ENCODE results near the gene LAGE3.
A peak's percentile ranks its signal among the peaks of the same experiment; 100 is the strongest.

Gene LAGE3

GRCh38 chrX:154458954-154459778 is 19.9 kb downstream of the LAGE3 start:
- CTCF ChIA-PET = no interaction called here
- H3K27me3 ChIP-seq (replicated peaks in 2 of 5; ENCODE audit: control insufficient read depth in 4 of 5, insufficient read depth in 5 of 5, low read length in 4 of 5) = peaks cover 0 to 5% (median 0%) of the 10 kb centered on the region in 5 experiments
- no peak overlapping the region for H3K27ac ChIP-seq (ENCODE audit: insufficient read depth in 1 of 2, low read depth in 1 of 2, low read length in 2 of 2, poor library complexity in 1 of 2, severe bottlenecking in 2 of 2)
- POLR2A ChIA-PET = interaction anchor here (1.2 to 1.3 kb wide), 2 partner anchors 11 to 68 kb away, joined by 3 read pairs; no protein-coding TSS in a partner anchor
- peaks cover 0 to 16% (median 0%) of the 10 kb centered on the region in 4 experiments for H3K36me3 ChIP-seq (ENCODE audit: control insufficient read depth in 4 of 4, insufficient read depth in 4 of 4, low read length in 3 of 4)
- H3K4me3 ChIP-seq (ENCODE audit: control insufficient read depth in 1 of 7, extremely low read depth in 1 of 7, insufficient read depth in 4 of 7, low read depth in 2 of 7, low read length in 6 of 7) = peak overlapping the region; percentile 21 to 75 (median 61)
- peaks cover 0 to 7% (median 2%) of the 10 kb centered on the region in 4 experiments for H3K4me1 ChIP-seq (ENCODE audit: control extremely low read depth in 1 of 4, control insufficient read depth in 4 of 4, insufficient read depth in 4 of 4, low read length in 3 of 4)
- no peak for DNase-seq
- H3K9me3 ChIP-seq (ENCODE audit: control extremely low read depth in 1 of 5, control insufficient read depth in 4 of 5, insufficient read depth in 2 of 5, low read depth in 1 of 5, low read length in 4 of 5) = peaks cover 0 to 3% (median 0%) of the 10 kb centered on the region in 5 experiments
- WGBS (ENCODE audit: insufficient coverage) = 68% methylated on average over 11 of the region's 15 CpGs

- Histone ChIP-seq H3K9me3 (ENCODE audit: control extremely low read depth in 1 of 5, control insufficient read depth in 4 of 5, insufficient read depth in 2 of 5, low read depth in 1 of 5, low read length in 4 of 5) (peaks cover 0 to 3% (median 0%) of the 10 kb centered on the region in 5 experiments), H3K4me1 (ENCODE audit: control extremely low read depth in 1 of 4, control insufficient read depth in 4 of 4, insufficient read depth in 4 of 4, low read length in 3 of 4) (peaks cover 0 to 7% (median 2%) of the 10 kb centered on the region in 4 experiments), H3K36me3 (ENCODE audit: control insufficient read depth in 4 of 4, insufficient read depth in 4 of 4, low read length in 3 of 4) (peaks cover 0 to 16% (median 0%) of the 10 kb centered on the region in 4 experiments), H3K4me3 (ENCODE audit: control insufficient read depth in 1 of 7, extremely low read depth in 1 of 7, insufficient read depth in 4 of 7, low read depth in 2 of 7, low read length in 6 of 7) (peak within 1 kb of the TSS; percentile 38 to 75 (median 61)), H3K27ac (ENCODE audit: insufficient read depth in 1 of 2, low read depth in 1 of 2, low read length in 2 of 2, poor library complexity in 1 of 2, severe bottlenecking in 2 of 2) (peak within 1 kb of the TSS in 1 of 2 experiments; percentile 1), H3K27me3 (replicated peaks in 2 of 5; ENCODE audit: control insufficient read depth in 4 of 5, insufficient read depth in 5 of 5, low read length in 4 of 5) (peaks cover 0 to 5% (median 0%) of the 10 kb centered on the region in 5 experiments)
- peak; percentile 27 to 67 (median 62) for DNase-seq
- 41% methylated on average over 59 of the region's 88 CpGs for WGBS (ENCODE audit: insufficient coverage)
- CTCF ChIA-PET = no interaction called here
- POLR2A ChIA-PET = interaction anchor here (1.2 to 1.3 kb wide), 2 partner anchors 10 to 69 kb away, joined by 3 read pairs; no protein-coding TSS in a partner anchor
Observed at GRCh38 chrX:154458116-154458953, 20.7 kb downstream of the LAGE3 start, which contains the start of gene PLXNA3. Gene PLXNA3, plus strand, starts transcription at chrX:154458281. Its CDS starts 1,903 bp downstream, at chrX:154460184.

- Histone ChIP-seq H3K4me3 (ENCODE audit: control insufficient read depth in 1 of 7, extremely low read depth in 1 of 7, insufficient read depth in 4 of 7, low read depth in 2 of 7, low read length in 6 of 7) (peak overlapping the region; percentile 38 to 75 (median 58)), H3K27me3 (replicated peaks in 2 of 5; ENCODE audit: control insufficient read depth in 4 of 5, insufficient read depth in 5 of 5, low read length in 4 of 5) (peaks cover 0 to 7% (median 0%) of the 10 kb centered on the region in 5 experiments), H3K27ac (ENCODE audit: insufficient read depth in 1 of 2, low read depth in 1 of 2, low read length in 2 of 2, poor library complexity in 1 of 2, severe bottlenecking in 2 of 2) (no peak overlapping the region), H3K36me3 (ENCODE audit: control insufficient read depth in 4 of 4, insufficient read depth in 4 of 4, low read length in 3 of 4) (peaks cover 0 to 14% (median 0%) of the 10 kb centered on the region in 4 experiments), H3K4me1 (ENCODE audit: control extremely low read depth in 1 of 4, control insufficient read depth in 4 of 4, insufficient read depth in 4 of 4, low read length in 3 of 4) (peaks cover 0 to 7% (median 2%) of the 10 kb centered on the region in 4 experiments), H3K9me3 (ENCODE audit: control extremely low read depth in 1 of 5, control insufficient read depth in 4 of 5, insufficient read depth in 2 of 5, low read depth in 1 of 5, low read length in 4 of 5) (peaks cover 0 to 3% (median 0%) of the 10 kb centered on the region in 5 experiments)
- WGBS (ENCODE audit: insufficient coverage) = 34% methylated on average over 62 of the region's 65 CpGs
- peak; percentile 16 to 50 (median 27) for DNase-seq
- CTCF ChIA-PET = no interaction called here
- POLR2A ChIA-PET = interaction anchor here (0.8 to 1.2 kb wide), 2 partner anchors 9 to 46 kb away, joined by 3 read pairs; partner anchors contain the start of gene TAFAZZIN
Observed at GRCh38 chrX:154457491-154458115, 21.5 kb downstream of the LAGE3 start.

- POLR2A ChIA-PET = no interaction called here
- no peak overlapping the region for H3K4me3 ChIP-seq (ENCODE audit: control insufficient read depth in 1 of 7, extremely low read depth in 1 of 7, insufficient read depth in 4 of 7, low read depth in 2 of 7, low read length in 6 of 7)
- CTCF ChIA-PET = interaction anchor here (1.5 kb wide), 1 partner anchor 34 kb away, joined by 4 read pairs; no protein-coding TSS in a partner anchor
- no peaks in the 10 kb centered on the region for H3K9me3 ChIP-seq (ENCODE audit: control extremely low read depth in 1 of 5, control insufficient read depth in 4 of 5, insufficient read depth in 2 of 5, low read depth in 1 of 5, low read length in 4 of 5)
- no peak overlapping the region for H3K27ac ChIP-seq (ENCODE audit: insufficient read depth in 1 of 2, low read depth in 1 of 2, low read length in 2 of 2, poor library complexity in 1 of 2, severe bottlenecking in 2 of 2)
- peaks cover 0 to 25% (median 8%) of the 10 kb centered on the region in 4 experiments for H3K36me3 ChIP-seq (ENCODE audit: control insufficient read depth in 4 of 4, insufficient read depth in 4 of 4, low read length in 3 of 4)
- H3K4me1 ChIP-seq (ENCODE audit: control extremely low read depth in 1 of 4, control insufficient read depth in 4 of 4, insufficient read depth in 4 of 4, low read length in 3 of 4) = peaks cover 0 to 2% (median 0%) of the 10 kb centered on the region in 4 experiments
- peaks cover 0 to 2% (median 0%) of the 10 kb centered on the region in 5 experiments for H3K27me3 ChIP-seq (replicated peaks in 2 of 5; ENCODE audit: control insufficient read depth in 4 of 5, insufficient read depth in 5 of 5, low read length in 4 of 5)
- no peak for DNase-seq
- WGBS (ENCODE audit: insufficient coverage) = 93% methylated on average over 4 of the region's 9 CpGs
Observed at GRCh38 chrX:154452823-154453222, 26.3 kb downstream of the LAGE3 start.

GRCh38 chrX:154450312-154450711 is 28.8 kb downstream of the LAGE3 start:
- WGBS (ENCODE audit: insufficient coverage) = 96% methylated on average over 14 of the region's 17 CpGs
- ChIA-PET POLR2A (no interaction called here), CTCF (no interaction called here)
- no peak for DNase-seq
- Histone ChIP-seq H3K4me1 (ENCODE audit: control extremely low read depth in 1 of 4, control insufficient read depth in 4 of 4, insufficient read depth in 4 of 4, low read length in 3 of 4) (peaks cover 0 to under 1% (median 0%) of the 10 kb centered on the region in 4 experiments), H3K4me3 (ENCODE audit: control insufficient read depth in 1 of 7, extremely low read depth in 1 of 7, insufficient read depth in 4 of 7, low read depth in 2 of 7, low read length in 6 of 7) (no peak overlapping the region), H3K27me3 (replicated peaks in 2 of 5; ENCODE audit: control insufficient read depth in 4 of 5, insufficient read depth in 5 of 5, low read length in 4 of 5) (peaks cover 0 to 7% (median 0%) of the 10 kb centered on the region in 5 experiments), H3K9me3 (ENCODE audit: control extremely low read depth in 1 of 5, control insufficient read depth in 4 of 5, insufficient read depth in 2 of 5, low read depth in 1 of 5, low read length in 4 of 5) (no peaks in the 10 kb centered on the region), H3K27ac (ENCODE audit: insufficient read depth in 1 of 2, low read depth in 1 of 2, low read length in 2 of 2, poor library complexity in 1 of 2, severe bottlenecking in 2 of 2) (no peak overlapping the region), H3K36me3 (ENCODE audit: control insufficient read depth in 4 of 4, insufficient read depth in 4 of 4, low read length in 3 of 4) (peaks cover 0 to 39% (median 10%) of the 10 kb centered on the region in 4 experiments)

- DNase-seq = no peak
- WGBS (ENCODE audit: insufficient coverage) = 97% methylated on average over 15 of the region's 18 CpGs
- Histone ChIP-seq H3K9me3 (ENCODE audit: control extremely low read depth in 1 of 5, control insufficient read depth in 4 of 5, insufficient read depth in 2 of 5, low read depth in 1 of 5, low read length in 4 of 5) (no peaks in the 10 kb centered on the region), H3K27ac (ENCODE audit: insufficient read depth in 1 of 2, low read depth in 1 of 2, low read length in 2 of 2, poor library complexity in 1 of 2, severe bottlenecking in 2 of 2) (no peak overlapping the region), H3K36me3 (ENCODE audit: control insufficient read depth in 4 of 4, insufficient read depth in 4 of 4, low read length in 3 of 4) (peaks cover 0 to 39% (median 10%) of the 10 kb centered on the region in 4 experiments), H3K4me3 (ENCODE audit: control insufficient read depth in 1 of 7, extremely low read depth in 1 of 7, insufficient read depth in 4 of 7, low read depth in 2 of 7, low read length in 6 of 7) (no peak overlapping the region), H3K27me3 (replicated peaks in 2 of 5; ENCODE audit: control insufficient read depth in 4 of 5, insufficient read depth in 5 of 5, low read length in 4 of 5) (peaks cover 0 to 7% (median 0%) of the 10 kb centered on the region in 5 experiments), H3K4me1 (ENCODE audit: control extremely low read depth in 1 of 4, control insufficient read depth in 4 of 4, insufficient read depth in 4 of 4, low read length in 3 of 4) (peaks cover 0 to 6% (median 3%) of the 10 kb centered on the region in 4 experiments)
- POLR2A ChIA-PET = no interaction called here
- CTCF ChIA-PET = no interaction called here
Observed at GRCh38 chrX:154449618-154450017, 29.5 kb downstream of the LAGE3 start.
